GM18505 (cell line): Measurements from ENCODE around the gene GFI1B.

Experiments used
- ATAC-seq: cut with Tn5 transposase; IDR thresholded peaks from one replicate; pipeline ENCODE4 v1.9.1; 2021; ENCODE audit not compliant: unreplicated experiment
- POLR2A ChIP-seq: IDR thresholded peaks from 4 replicates; pipeline ENCODE4 v1.6.1; 2011; ENCODE audit warnings: borderline replicate concordance; ENCODE audit not compliant: insufficient read depth, insufficient read length; ENCODE audit errors: extremely low read depth

The GFI1B gene

GRCh38 chr9:132978451-132979131 is at the start of gene GFI1B:
Gene GFI1B (plus strand): TSS chr9:132978694. CDS start chr9:132986679, 7,985 bp downstream.
- no peak for ATAC-seq
- no peak for TF ChIP-seq POLR2A

GRCh38 chr9:132931178-132931735 is 47.2 kb upstream of the GFI1B start:
- no peak for ATAC-seq
- TF ChIP-seq POLR2A = no peak

DNA sequence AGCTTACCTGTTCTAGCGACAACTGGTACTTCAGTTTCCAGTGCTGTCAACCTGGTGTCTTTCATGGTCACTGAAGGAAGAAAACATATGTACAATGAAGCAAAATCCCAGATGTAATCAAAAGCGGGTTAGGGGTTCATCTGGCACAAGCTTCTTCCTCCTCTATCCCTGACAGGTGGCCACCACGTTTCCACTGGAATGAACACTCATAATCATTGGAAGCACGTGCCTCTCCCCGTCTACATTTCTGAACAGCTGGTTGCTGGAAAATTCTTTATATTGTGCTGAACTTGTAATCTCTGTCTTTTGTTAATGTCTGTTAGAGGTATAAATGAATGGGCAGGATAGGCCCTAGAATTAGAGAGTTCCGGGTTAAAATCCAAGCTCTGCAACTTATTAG is 43.5 kb upstream of the GFI1B start:
- no peak for TF ChIP-seq POLR2A
- ATAC-seq = no peak

DNA sequence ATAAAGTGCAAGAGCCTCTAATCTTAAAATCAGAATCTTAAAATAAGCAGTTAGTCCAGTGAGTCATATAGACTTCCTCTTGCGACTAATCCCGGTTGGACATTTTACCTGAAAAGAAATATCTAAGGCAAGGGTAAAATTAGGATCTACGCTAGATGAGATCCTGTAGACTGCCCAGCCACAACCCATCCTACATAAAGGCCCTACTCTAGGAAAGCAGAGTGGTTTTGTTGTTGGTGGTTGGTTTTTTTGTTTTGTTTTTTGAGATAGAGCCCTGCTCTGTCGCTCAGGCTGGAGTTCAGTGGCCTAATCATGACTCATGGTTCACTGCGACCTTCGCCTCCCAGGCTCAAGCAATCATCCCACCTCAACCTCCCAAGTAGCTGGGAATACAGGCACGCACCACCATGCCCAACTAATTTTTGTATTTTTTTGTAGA is 41.0 kb upstream of the GFI1B start:
- no peak for TF ChIP-seq POLR2A
- no peak for ATAC-seq

DNA sequence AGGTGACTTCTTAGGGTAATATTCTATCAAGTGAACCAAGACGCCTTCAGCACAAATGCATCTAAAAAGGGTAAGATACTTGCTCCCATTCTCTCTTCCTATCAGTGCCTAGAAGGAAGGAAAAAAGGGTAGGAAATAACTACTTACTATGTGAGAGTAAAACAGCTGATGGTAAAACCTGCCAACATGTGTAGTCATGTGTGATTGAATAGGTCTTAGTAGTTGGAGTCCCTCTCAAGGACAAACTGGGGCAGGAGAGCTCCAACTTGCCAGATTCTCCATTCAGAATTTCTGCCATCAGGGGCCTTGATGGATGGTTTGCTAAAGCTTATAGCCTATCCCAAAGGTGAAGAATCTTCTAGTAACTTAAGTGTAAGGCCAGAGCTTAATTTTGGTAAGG is 39.3 kb upstream of the GFI1B start:
- no peak for ATAC-seq
- TF ChIP-seq POLR2A = no peak

DNA sequence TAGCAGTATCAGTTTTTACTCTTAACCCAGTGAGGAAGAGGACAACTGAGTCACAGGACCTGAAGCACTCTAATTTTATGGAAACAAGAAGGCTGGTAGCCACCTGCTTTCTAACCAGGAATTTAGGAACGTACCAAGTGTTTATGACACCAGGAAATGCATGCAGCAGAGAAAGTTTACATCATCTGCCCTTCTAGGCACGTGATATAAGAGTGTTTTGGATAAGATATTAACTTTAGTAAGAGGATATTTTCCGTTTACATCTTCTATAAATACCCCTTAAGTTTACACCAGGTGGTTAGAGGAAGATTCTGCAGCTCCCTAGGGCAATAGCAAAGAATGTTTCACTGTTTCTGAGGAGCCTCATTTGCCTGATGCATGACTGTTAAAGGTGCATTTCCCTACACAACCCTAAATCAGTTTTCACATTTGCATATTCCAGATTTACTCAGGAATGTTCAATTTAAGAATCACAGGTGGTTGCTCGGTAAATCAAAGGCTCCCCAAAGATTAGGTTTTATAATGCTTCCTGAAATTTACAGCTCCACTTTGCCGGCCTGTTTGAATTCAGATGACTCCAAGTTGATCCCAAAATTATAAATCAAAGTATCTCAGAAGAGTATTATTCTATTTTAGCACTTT is 35.8 kb upstream of the GFI1B start:
- no peak for TF ChIP-seq POLR2A
- no peak for ATAC-seq

DNA sequence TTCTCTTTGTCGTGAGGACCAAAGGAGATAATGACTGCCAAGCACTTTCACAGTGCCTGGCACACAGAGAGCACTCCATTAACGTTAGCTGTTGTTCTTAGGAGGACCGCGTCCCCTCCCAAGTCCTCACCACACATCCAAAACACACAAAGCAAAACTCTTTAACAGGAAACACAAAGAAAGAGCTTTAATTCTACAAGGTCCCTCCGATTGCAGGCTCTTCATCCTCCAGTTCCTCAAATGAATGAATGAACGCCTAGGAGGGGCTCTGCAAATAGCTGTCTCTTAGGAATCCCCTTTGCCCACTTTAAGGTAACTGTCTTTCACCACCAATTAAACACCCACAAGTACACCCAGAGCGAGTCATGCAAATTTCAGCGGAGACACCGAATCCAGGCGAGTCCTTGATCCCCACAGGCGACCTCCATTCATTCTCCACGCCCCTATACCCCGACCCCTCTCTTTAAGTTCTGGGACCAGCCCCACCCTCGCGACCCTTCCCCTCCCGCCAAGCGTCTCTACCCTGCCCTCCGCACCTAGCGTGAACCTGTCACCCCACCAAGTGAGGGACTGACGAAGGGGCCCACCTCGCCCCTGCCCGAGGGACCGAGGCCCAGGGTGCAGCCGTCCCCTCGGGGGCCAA is 34.7 kb upstream of the GFI1B start:
- no peak for TF ChIP-seq POLR2A
- ATAC-seq = peak; percentile 11

DNA sequence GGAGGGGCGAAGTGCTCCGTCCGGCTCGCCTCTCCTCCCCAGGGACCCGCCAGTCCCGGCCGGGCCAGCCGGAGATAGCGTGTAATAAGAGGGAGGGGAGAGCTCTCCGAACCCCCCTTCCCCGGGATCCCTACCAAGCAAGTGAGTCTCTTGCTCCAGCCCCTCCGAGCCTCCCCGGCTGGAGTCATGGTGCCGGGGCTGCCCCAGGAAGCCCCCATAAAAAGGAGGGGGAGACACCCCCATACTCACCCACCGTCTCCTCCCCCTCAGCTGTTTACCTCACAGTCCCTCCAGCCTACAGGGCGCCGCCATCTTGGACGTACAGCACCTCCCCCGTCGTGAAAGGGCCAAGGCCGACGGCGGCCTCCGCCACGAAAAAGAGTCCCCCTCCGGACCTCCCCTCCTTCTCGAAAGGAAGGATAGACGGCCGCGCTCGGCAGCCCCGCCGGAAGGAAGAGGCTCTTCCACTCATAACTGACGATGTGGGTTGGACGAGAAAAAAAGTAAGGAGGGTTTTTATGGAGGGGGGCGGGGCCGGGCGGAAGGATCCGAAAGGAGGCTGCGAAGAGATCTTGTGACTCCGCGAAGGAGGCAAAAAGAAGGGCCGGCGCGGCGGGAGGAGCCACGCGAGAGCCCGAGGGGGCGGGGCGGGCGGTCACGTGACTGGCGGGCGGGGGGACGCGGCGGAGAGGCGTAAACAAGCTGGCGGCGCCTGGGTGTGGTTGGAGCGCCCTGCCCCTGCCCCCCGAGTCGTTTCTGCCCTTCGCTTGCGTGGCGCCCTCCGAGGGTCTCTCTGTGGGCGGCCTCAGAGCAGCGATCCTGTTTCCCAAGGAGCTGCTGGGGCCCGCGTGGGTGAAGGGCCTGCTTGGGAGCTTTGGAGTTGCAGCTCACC is 34.0 kb upstream of the GFI1B start, which contains the start of gene TSC1:
Gene TSC1 (minus strand): TSS at position 323 of the 892 bp plus-strand sequence. CDS start 15,744 bp downstream, outside the sequence.
- TF ChIP-seq POLR2A = peak; percentile 69
- ATAC-seq = peak; percentile 69

- TF ChIP-seq POLR2A = no peak
- no peak for ATAC-seq
Measured at GRCh38 chr9:132945186-132946130, 33.0 kb upstream of the GFI1B start.

- ATAC-seq = no peak
- no peak for TF ChIP-seq POLR2A
Measured at GRCh38 chr9:132946211-132946610, 32.3 kb upstream of the GFI1B start.

DNA sequence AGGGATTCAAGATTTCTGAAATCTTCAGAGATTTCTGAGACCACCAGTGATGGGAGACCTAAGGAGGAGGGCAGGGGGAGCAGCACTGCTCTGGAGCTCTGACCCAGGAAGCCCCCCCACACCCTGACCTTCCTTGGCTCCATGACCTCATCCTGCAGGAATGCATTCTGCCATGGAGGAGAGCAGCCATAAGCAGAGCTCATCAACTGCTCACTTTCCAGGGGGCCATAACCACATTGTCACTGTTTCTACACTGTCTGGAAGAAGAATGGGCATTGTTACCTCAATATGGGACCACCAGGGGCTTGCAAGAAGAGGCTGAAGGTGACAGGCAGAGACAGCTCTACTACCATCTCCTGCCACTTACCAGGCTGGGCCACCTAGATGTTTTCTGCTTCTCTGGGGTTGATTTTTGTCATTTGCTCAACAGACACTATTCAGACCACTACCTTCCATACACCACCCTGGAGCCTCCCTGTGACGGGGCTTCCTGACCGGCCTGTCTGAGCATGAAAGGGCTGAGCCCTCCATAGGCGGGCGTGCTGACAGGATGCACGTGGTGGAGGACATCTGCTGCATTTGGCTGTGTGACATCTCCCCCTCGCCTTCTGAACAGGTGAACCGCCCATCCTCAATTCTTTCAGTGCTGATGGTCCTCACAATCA is 31.7 kb upstream of the GFI1B start:
- ATAC-seq = no peak
- TF ChIP-seq POLR2A = no peak
